Neuronal stem cell (in vitro differentiated cells): ENCODE results near the gene PLA2G4A.
A peak's percentile ranks its signal among the peaks of the same experiment; 100 is the strongest.

Source experiments
- DNase-seq: peaks from one replicate; pipeline ENCODE4 v3.0.0-alpha.2; 2013; ENCODE audit warnings: low spot score
- H2AFZ ChIP-seq: one replicate; pipeline ENCODE4 v1.6.1; 2013; ENCODE audit warnings: mild to moderate bottlenecking, low read length, inconsistent platforms
- H2AK5ac ChIP-seq: 2 replicates; pipeline ENCODE4 v1.6.1; 2013; ENCODE audit warnings: low read depth, mild to moderate bottlenecking, inconsistent platforms, low read length, moderate library complexity, mixed read lengths
- H2BK120ac ChIP-seq: 2 replicates; pipeline ENCODE4 v1.6.1; 2013; ENCODE audit warnings: low read depth, mild to moderate bottlenecking, inconsistent platforms, low read length, moderate library complexity, mixed read lengths
- H2BK12ac ChIP-seq: one replicate; pipeline ENCODE4 v1.6.1; 2013; ENCODE audit warnings: low read length, inconsistent platforms
- H2BK15ac ChIP-seq: 2 replicates; pipeline ENCODE4 v1.6.1; 2013; ENCODE audit warnings: mild to moderate bottlenecking, low read length, inconsistent platforms, mixed read lengths
- H2BK5ac ChIP-seq: one replicate; pipeline ENCODE4 v1.6.1; 2013; ENCODE audit warnings: inconsistent platforms, mild to moderate bottlenecking, low read length, moderate library complexity
- H3K14ac ChIP-seq: one replicate; pipeline ENCODE4 v1.6.1; 2013; ENCODE audit warnings: low read length, inconsistent platforms
- H3K18ac ChIP-seq: 2 replicates; pipeline ENCODE4 v1.6.1; 2013; ENCODE audit warnings: low read length, inconsistent platforms
- H3K23ac ChIP-seq: 2 replicates; pipeline ENCODE4 v1.6.1; 2013; ENCODE audit warnings: low read depth, mild to moderate bottlenecking, mixed read lengths, low read length, inconsistent platforms; ENCODE audit not compliant: poor library complexity
- H3K27ac ChIP-seq: replicated peaks from 3 replicates; pipeline ENCODE4 v1.5.1; 2013; ENCODE audit warnings: low read length, inconsistent platforms
- H3K27me3 ChIP-seq, 3 experiments: 2 replicates each; pipeline ENCODE4 v1.6.1; 2013; ENCODE audit warnings: low read length in 3 of 3, mild to moderate bottlenecking in 2 of 3, inconsistent platforms in 1 of 3, low read depth in 1 of 3, mixed read lengths in 1 of 3, moderate library complexity in 1 of 3; ENCODE audit not compliant: control insufficient read depth in 3 of 3, insufficient read depth in 3 of 3
- H3K36me3 ChIP-seq, 2 donors: replicated peaks in 1 of 2; 2 replicates each; pipeline ENCODE4 v1.6.1; 2013; ENCODE audit warnings: low read length in 2 of 2; ENCODE audit not compliant: control insufficient read depth in 2 of 2, insufficient read depth in 2 of 2
- H3K4ac ChIP-seq: 2 replicates; pipeline ENCODE4 v1.6.1; 2013; ENCODE audit warnings: inconsistent platforms, mild to moderate bottlenecking, low read length, moderate library complexity
- H3K4me1 ChIP-seq, 2 donors: 1 replicate in 1 of 2; 2 replicates in 1 of 2; pipeline ENCODE4 v1.6.1; 2013; ENCODE audit warnings: low read length in 2 of 2, low read depth in 1 of 2; ENCODE audit not compliant: control insufficient read depth in 2 of 2, insufficient read depth in 1 of 2
- H3K4me2 ChIP-seq: one replicate; pipeline ENCODE4 v1.6.1; 2013; ENCODE audit warnings: mild to moderate bottlenecking, low read length, inconsistent platforms; ENCODE audit not compliant: insufficient read depth, poor library complexity, severe bottlenecking
- H3K4me3 ChIP-seq, 2 donors: 2 replicates each; pipeline ENCODE4 v1.5.1; 2013; ENCODE audit warnings: low read length in 2 of 2, mild to moderate bottlenecking in 2 of 2, inconsistent platforms in 1 of 2, moderate library complexity in 1 of 2
- H3K79me1 ChIP-seq: one replicate; pipeline ENCODE4 v1.6.1; 2013; ENCODE audit warnings: low read depth, mild to moderate bottlenecking, inconsistent platforms, low read length, moderate library complexity
- H3K9ac ChIP-seq: one replicate; pipeline ENCODE4 v1.6.1; 2013; ENCODE audit warnings: mild to moderate bottlenecking, low read depth, low read length, inconsistent platforms; ENCODE audit not compliant: poor library complexity
- H3K9me3 ChIP-seq, 2 donors: replicated peaks in 1 of 2; 2 replicates each; pipeline versions ENCODE3 to v1.6.1; 2013; ENCODE audit warnings: low read length in 2 of 2, mild to moderate bottlenecking in 2 of 2, inconsistent platforms in 1 of 2, low read depth in 1 of 2, mixed read lengths in 1 of 2, moderate library complexity in 1 of 2; ENCODE audit not compliant: control insufficient read depth in 2 of 2, insufficient read depth in 1 of 2
- H4K8ac ChIP-seq: one replicate; pipeline ENCODE4 v1.6.1; 2013; ENCODE audit warnings: low read depth, mild to moderate bottlenecking, inconsistent platforms, low read length, moderate library complexity
- H4K91ac ChIP-seq: one replicate; pipeline ENCODE4 v1.6.1; 2013; ENCODE audit warnings: low read length, low read depth, mild to moderate bottlenecking, inconsistent platforms; ENCODE audit not compliant: poor library complexity
- WGBS, 2 donors: extraction: QIAGEN DNeasy Blood & Tissue Kit; methylation state at CpG; one replicate each; pipeline ENCODE4 v1.1.7; 2013; ENCODE audit warnings: missing lambda C conversion rate in 2 of 2, mixed read lengths in 1 of 2; ENCODE audit not compliant: insufficient read length in 2 of 2, insufficient replicate concordance in 1 of 2; ENCODE audit errors: extremely low coverage in 2 of 2; 5-methylcytosine and 5-hydroxymethylcytosine counted together

Gene PLA2G4A

DNA sequence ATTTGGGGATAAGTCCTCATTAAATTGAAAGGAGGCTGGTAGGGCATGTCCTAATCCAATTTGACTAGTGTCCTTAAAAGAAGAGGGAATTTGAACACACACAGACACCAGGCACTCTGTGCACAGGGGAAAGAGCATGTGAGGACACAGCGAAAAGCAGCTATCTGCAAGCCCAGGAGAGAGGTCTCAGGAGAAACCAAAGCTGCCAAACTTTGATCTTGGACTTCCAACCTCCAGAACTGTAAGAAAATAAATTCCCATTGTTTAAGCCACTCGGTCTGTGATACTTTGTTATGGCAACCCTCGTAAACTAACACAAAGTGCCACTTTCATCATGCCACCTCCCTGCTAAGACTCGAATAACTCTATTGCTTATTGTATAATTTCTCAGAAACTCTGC lies 13.8 kb downstream of the PLA2G4A start:
- no peak overlapping the region for H3K4me2 ChIP-seq
- H3K9ac ChIP-seq, result no peak overlapping the region
- WGBS, 2 donors, result no CpG with 5 or more reads among the region's 4 CpGs
- no peak overlapping the region for H2BK15ac ChIP-seq
- peaks cover 0 to 2% of the 10 kb centered on the region in 2 donors for H3K4me1 ChIP-seq
- no peaks in the 10 kb centered on the region for H3K36me3 ChIP-seq
- no peak overlapping the region for H2BK120ac ChIP-seq
- H3K4ac ChIP-seq, result no peak overlapping the region
- no peak overlapping the region for H3K4me3 ChIP-seq
- no peak overlapping the region for H3K23ac ChIP-seq
- H2BK5ac ChIP-seq, result no peak overlapping the region
- no peak overlapping the region for H2AK5ac ChIP-seq
- H3K9me3 ChIP-seq, result no peaks in the 10 kb centered on the region
- H2AFZ ChIP-seq, result no peak overlapping the region
- H3K27me3 ChIP-seq, result no peaks in the 10 kb centered on the region
- no peak overlapping the region for H2BK12ac ChIP-seq
- no peak overlapping the region for H3K18ac ChIP-seq
- no peak overlapping the region for H4K8ac ChIP-seq
- H4K91ac ChIP-seq, result no peak overlapping the region
- no peak overlapping the region for H3K27ac ChIP-seq
- no peak for DNase-seq
- peak overlapping the region; percentile 56 for H3K14ac ChIP-seq
- no peaks in the 10 kb centered on the region for H3K79me1 ChIP-seq

DNA sequence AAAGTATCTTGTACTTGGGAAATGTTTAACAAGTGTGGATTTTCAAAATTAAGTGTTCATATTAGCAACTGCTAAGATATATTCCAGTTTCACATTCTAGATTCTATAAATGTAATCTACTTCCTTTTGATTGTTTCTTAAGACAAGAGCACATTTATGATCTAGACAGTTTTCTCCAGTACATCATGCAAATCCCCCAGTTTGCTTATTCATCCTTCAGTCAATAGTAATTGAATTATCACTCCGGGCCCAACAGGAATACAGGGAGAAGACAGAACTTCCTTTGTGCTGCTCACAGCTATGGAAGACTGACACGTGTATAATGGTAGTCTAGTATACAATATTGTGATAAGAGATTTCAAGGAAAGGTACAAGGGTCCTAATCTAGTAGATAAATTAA lies 14.5 kb downstream of the PLA2G4A start:
- H2BK5ac ChIP-seq, result no peak overlapping the region
- H4K91ac ChIP-seq, result no peak overlapping the region
- H3K4me1 ChIP-seq, result peaks cover 0 to 2% of the 10 kb centered on the region in 2 donors
- H2BK15ac ChIP-seq, result no peak overlapping the region
- no peaks in the 10 kb centered on the region for H3K9me3 ChIP-seq
- H3K23ac ChIP-seq, result no peak overlapping the region
- no peak overlapping the region for H2BK120ac ChIP-seq
- H3K9ac ChIP-seq, result no peak overlapping the region
- H3K4ac ChIP-seq, result no peak overlapping the region
- H2AK5ac ChIP-seq, result no peak overlapping the region
- WGBS, 2 donors, result no CpG with 5 or more reads among the region's 2 CpGs
- H3K18ac ChIP-seq, result no peak overlapping the region
- no peak overlapping the region for H4K8ac ChIP-seq
- H3K27me3 ChIP-seq, result no peaks in the 10 kb centered on the region
- H3K14ac ChIP-seq, result no peak overlapping the region
- H3K79me1 ChIP-seq, result no peaks in the 10 kb centered on the region
- DNase-seq, result no peak
- no peak overlapping the region for H2BK12ac ChIP-seq
- no peaks in the 10 kb centered on the region for H3K36me3 ChIP-seq
- H3K4me2 ChIP-seq, result no peak overlapping the region
- H2AFZ ChIP-seq, result no peak overlapping the region
- H3K27ac ChIP-seq, result no peak overlapping the region
- H3K4me3 ChIP-seq, result no peak overlapping the region

DNA sequence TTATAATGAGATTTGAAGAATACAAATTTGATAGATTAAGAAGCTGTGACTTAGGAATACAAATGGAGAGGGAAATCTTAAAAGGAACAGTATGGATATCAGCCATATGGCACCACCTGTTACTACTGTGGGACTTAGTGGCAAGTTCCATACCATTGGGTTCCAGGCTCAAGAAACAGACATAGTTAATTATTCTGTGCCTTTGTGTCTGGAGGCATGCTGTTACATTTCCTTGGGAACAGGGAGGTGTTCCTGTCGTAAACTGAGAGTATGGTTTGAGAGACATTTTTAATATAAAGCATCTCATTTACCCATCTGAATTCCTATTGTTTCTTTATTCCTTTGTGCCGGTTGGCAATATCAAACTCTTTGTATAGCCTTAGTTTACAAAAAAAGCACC lies 15.2 kb downstream of the PLA2G4A start:
- H3K4me3 ChIP-seq, result no peak overlapping the region
- no peak overlapping the region for H2AFZ ChIP-seq
- H2BK15ac ChIP-seq, result no peak overlapping the region
- no peak overlapping the region for H3K4ac ChIP-seq
- no peak overlapping the region for H2BK120ac ChIP-seq
- no peaks in the 10 kb centered on the region for H3K27me3 ChIP-seq
- no peak overlapping the region for H3K18ac ChIP-seq
- no peak overlapping the region for H2BK12ac ChIP-seq
- no peak overlapping the region for H3K4me2 ChIP-seq
- no peak for DNase-seq
- H4K91ac ChIP-seq, result no peak overlapping the region
- H3K14ac ChIP-seq, result no peak overlapping the region
- WGBS, 2 donors, result no CpG with 5 or more reads among the region's 2 CpGs
- H3K27ac ChIP-seq, result no peak overlapping the region
- H3K36me3 ChIP-seq, result no peaks in the 10 kb centered on the region
- peaks cover 0 to 2% of the 10 kb centered on the region in 2 donors for H3K4me1 ChIP-seq
- H2AK5ac ChIP-seq, result no peak overlapping the region
- H3K23ac ChIP-seq, result no peak overlapping the region
- H3K79me1 ChIP-seq, result no peaks in the 10 kb centered on the region
- H4K8ac ChIP-seq, result no peak overlapping the region
- no peaks in the 10 kb centered on the region for H3K9me3 ChIP-seq
- no peak overlapping the region for H2BK5ac ChIP-seq
- H3K9ac ChIP-seq, result no peak overlapping the region

DNA sequence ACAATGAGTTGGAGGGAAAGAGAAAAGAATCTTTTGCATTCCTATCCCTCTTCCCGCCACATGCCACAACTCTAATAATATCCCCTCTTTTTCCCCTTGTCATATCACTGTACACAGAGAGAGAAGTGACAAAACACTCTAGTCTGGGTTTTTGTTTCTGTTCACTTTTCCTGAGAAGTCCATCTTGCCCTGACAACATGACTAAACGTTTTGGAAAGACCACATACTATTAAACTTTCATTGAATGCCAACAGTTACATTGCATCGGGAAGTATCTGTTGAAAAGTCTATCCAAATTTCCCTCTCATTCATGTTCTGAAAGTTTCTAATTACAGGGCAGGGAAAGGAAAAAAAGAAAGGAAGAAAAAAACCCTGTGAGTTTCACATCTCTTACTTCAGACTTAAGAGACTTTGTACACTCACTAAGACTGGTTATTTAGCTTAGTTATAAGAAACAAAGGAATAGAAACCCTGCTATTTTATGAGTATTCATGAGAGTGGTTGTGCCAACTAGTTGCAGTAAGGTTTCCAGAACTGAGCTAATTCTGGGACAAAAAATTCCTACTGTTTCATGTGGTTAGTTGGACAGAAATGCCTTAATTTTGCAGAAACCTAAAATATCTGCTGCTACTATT lies 16.9 kb downstream of the PLA2G4A start:
- H3K9ac ChIP-seq, result no peak overlapping the region
- no peak overlapping the region for H3K23ac ChIP-seq
- no peak overlapping the region for H3K27ac ChIP-seq
- H3K4ac ChIP-seq, result no peak overlapping the region
- no peak overlapping the region for H2BK5ac ChIP-seq
- H3K36me3 ChIP-seq, result no peaks in the 10 kb centered on the region
- no peak for DNase-seq
- no peak overlapping the region for H2AFZ ChIP-seq
- no peak overlapping the region for H2AK5ac ChIP-seq
- no peak overlapping the region for H2BK120ac ChIP-seq
- no peak overlapping the region for H2BK12ac ChIP-seq
- no peaks in the 10 kb centered on the region for H3K9me3 ChIP-seq
- H3K4me1 ChIP-seq, result peaks cover 0 to 3% of the 10 kb centered on the region in 2 donors
- no CpG with 5 or more reads among the region's 3 CpGs for WGBS, 2 donors
- H4K8ac ChIP-seq, result no peak overlapping the region
- H3K4me2 ChIP-seq, result no peak overlapping the region
- H3K4me3 ChIP-seq, result no peak overlapping the region
- no peak overlapping the region for H3K18ac ChIP-seq
- H4K91ac ChIP-seq, result no peak overlapping the region
- no peaks in the 10 kb centered on the region for H3K79me1 ChIP-seq
- no peaks in the 10 kb centered on the region for H3K27me3 ChIP-seq
- H2BK15ac ChIP-seq, result no peak overlapping the region
- H3K14ac ChIP-seq, result no peak overlapping the region
